BJ (cell line): ENCODE results near the gene ZNF592. TPM values are rescaled to one million over a fixed set of nuclear protein-coding genes. Genes with fewer than 3 reads are reported as not detected.

ENCODE experiments used
- CTCF ChIA-PET: fragments of 350-600 bp; formaldehyde crosslinking; extraction: SDS; loops from one replicate; lab custom pipeline; 2021; ENCODE audit warnings: antibody characterized with exemption, inconsistent platforms; lab: Yijun Ruan, JAX
- POLR2A ChIA-PET: fragments of 300-600 bp; sonication (Branson Sonifier 250); formaldehyde crosslinking; extraction: SDS; loops from one replicate; lab custom pipeline; 2021; ENCODE audit warnings: antibody characterized with exemption; lab: Charles Lee
- DNase-seq: peaks from one replicate; pipeline ENCODE4 v3.0.0-alpha.2; 2011; ENCODE audit warnings: low read depth
- H3K27me3 ChIP-seq: 2 replicates; pipeline ENCODE4 v1.6.0; 2011; ENCODE audit warnings: low read length; ENCODE audit not compliant: control insufficient read depth, insufficient read depth
- H3K36me3 ChIP-seq: 2 replicates; pipeline ENCODE4 v1.5.1; 2011; ENCODE audit warnings: low read length; ENCODE audit not compliant: control insufficient read depth, insufficient read depth
- H3K4me3 ChIP-seq: 2 replicates; pipeline ENCODE4 v1.5.1; 2011; ENCODE audit warnings: low read depth, mild to moderate bottlenecking, control low read depth, low read length
- polyA plus RNA-seq: library from polyadenylated mRNA; depleted of rRNA; stranded (reverse); fragments of >200 nt; gene quantifications from 2 replicates; pipeline ENCODE4 v1.2.3, GENCODE V29; 2011
- TF ChIP-seq, protein P1 (sequence below): IDR thresholded peaks from 2 replicates; pipeline ENCODE4 v1.5.1; 2011; ENCODE audit warnings: low read depth, mild to moderate bottlenecking, control low read depth, inconsistent platforms, low read length, moderate library complexity; ENCODE audit not compliant: insufficient read depth

The ZNF592 gene
- polyA plus RNA-seq, 1 experiment, result 11.0 TPM

DNA sequence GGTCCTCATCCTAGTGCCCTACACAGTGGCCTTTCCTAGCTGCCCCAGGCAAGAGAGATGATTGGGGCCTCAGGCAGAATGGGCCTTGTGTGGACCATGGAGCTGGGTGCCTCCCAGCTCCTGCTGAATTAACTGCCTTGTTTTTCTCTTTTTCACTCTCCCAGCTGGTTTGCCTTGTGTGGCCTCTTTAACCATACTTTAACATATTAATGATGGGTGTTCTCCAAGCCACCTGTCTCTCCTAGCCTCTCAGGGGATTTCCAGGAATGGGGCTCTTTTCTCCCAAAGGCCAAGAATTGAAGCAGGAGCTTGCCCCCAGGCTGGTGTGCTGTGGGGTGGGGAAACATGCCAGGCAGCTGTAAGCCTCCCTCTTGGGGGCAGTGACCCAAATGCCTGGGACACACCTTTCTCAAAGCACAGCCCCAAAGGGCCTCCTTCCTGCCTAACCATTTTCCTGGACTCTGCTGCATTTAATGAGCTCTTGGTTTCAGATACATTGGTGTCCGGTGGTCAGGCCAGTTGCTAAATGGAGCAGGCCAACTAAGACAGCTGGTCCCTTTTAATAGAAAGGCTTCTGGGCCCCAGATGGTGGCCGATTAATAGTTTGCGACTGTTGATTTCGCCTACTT, 74.4 kb downstream of the ZNF592 start:
- Histone ChIP-seq H3K36me3 (no peaks in the 10 kb centered on the region), H3K4me3 (no peak overlapping the region), H3K27me3 (peaks cover 4% of the 10 kb centered on the region)
- DNase-seq, result no peak
- ChIA-PET CTCF (interaction anchor here (1.1 to 1.5 kb wide), 3 partner anchors 9 to 105 kb away, joined by 3 to 6 read pairs (median 5); no protein-coding TSS in a partner anchor), POLR2A (no interaction called here)
- TF ChIP-seq, protein P1, sequence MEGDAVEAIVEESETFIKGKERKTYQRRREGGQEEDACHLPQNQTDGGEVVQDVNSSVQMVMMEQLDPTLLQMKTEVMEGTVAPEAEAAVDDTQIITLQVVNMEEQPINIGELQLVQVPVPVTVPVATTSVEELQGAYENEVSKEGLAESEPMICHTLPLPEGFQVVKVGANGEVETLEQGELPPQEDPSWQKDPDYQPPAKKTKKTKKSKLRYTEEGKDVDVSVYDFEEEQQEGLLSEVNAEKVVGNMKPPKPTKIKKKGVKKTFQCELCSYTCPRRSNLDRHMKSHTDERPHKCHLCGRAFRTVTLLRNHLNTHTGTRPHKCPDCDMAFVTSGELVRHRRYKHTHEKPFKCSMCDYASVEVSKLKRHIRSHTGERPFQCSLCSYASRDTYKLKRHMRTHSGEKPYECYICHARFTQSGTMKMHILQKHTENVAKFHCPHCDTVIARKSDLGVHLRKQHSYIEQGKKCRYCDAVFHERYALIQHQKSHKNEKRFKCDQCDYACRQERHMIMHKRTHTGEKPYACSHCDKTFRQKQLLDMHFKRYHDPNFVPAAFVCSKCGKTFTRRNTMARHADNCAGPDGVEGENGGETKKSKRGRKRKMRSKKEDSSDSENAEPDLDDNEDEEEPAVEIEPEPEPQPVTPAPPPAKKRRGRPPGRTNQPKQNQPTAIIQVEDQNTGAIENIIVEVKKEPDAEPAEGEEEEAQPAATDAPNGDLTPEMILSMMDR, result no peak

DNA sequence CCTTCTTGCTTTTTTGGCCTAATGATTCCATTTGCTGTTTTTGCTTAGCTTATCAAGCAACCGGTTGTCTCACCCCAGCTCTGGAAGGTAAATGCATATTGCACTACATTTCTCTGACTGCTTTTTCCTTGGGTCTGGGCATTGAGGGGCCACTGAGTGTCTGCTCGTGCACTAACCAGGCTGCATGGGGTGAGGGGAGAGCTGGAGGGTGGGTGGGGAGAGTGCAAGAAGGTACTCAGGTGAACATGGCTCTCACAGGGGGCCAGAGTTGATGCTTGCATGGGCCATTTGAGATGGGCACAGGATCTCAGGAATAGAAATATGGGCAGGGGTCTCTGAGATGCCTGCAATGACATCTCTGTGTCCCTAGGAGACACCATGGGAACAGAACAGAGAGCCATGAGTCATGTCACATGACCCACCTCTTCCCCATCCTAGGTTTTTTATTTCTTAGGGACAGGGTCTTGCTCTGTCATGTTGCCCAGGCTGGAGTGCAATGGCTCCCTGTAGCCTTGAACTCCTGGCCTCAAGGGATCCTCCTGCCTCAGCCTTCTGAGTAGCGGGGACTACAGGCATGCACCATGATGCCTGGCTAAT, 75.0 kb downstream of the ZNF592 start:
- H3K27me3 ChIP-seq, result peaks cover 5% of the 10 kb centered on the region
- H3K4me3 ChIP-seq, result no peak overlapping the region
- no peak for DNase-seq
- TF ChIP-seq, protein P1, result no peak
- ChIA-PET CTCF (interaction anchor here (1.1 to 2.1 kb wide), 2 partner anchors 16 to 105 kb away, joined by 3 to 6 read pairs (median 6); no protein-coding TSS in a partner anchor), POLR2A (no interaction called here)
- no peaks in the 10 kb centered on the region for H3K36me3 ChIP-seq

DNA sequence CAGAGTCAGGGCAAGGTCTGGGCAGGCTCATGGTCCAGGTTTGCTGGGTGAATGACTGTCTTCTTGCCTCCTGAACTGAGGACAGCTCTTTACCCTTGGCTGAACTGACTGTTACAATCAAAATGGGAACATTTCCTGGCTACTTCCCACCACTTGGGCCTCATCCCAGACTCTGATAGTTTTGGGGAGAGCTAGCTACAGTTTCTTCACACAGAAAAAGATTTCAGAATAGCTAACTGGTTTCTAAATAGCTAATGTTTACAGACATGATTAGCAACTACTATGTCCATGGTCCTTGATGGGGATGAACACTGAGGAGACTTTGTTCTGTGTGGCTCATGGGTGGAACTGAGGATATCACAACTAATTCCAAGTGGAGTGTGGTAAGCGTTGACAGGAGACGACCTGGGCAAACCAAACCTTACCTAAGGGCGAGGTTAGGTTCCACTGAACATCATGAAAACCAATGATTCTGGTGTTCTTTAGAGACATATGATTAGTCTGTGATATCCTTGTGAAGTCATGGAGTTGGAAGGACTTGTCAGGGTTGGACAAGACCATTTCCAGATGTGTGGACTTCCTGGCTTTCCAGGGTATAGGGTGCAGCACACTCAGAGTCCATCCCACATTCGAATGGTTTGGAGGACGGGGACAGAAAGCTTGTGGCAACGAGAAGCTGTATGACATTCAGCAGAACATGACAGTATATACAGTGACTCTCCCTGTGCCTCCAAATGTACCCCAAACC, 76.0 kb downstream of the ZNF592 start:
- H3K27me3 ChIP-seq, result peaks cover 6% of the 10 kb centered on the region
- no peaks in the 10 kb centered on the region for H3K36me3 ChIP-seq
- no peak for DNase-seq
- TF ChIP-seq, protein P1, result no peak
- ChIA-PET CTCF (interaction anchor here (1.2 to 2.1 kb wide), 3 partner anchors 54 to 219 kb away, joined by 3 to 6 read pairs (median 3); no protein-coding TSS in a partner anchor), POLR2A (no interaction called here)
- H3K4me3 ChIP-seq, result no peak overlapping the region

DNA sequence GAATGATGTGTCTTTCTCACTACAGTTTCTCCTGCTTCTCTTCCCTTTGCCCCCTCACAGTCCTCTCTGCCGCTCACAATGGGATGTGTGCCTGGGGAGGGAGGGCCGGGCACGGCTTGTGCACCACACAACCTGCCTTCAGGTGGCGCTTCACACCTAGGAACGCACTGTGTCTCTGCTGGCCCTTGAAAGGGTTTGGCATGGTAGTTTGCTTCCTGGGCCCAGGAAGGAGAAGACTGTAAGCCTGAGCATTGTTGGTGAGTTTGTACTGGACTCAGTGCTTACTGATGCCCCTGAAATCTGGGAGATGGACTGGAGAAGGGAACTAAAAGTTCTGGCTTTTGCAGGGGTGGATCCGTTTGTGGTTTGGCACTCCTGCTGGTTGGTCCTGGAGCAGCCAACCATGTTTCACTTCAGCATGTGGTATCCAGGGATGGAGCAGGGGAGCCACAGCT, 78.0 kb downstream of the ZNF592 start:
- ChIA-PET CTCF (interaction anchor here (1.4 kb wide), 1 partner anchor 8 kb away, joined by 4 read pairs; no protein-coding TSS in a partner anchor), POLR2A (no interaction called here)
- Histone ChIP-seq H3K36me3 (no peaks in the 10 kb centered on the region), H3K4me3 (no peak overlapping the region), H3K27me3 (peaks cover 7% of the 10 kb centered on the region)
- no peak for DNase-seq
- TF ChIP-seq, protein P1, result peak; percentile 20; the same call in 1 of the 2 replicates

DNA sequence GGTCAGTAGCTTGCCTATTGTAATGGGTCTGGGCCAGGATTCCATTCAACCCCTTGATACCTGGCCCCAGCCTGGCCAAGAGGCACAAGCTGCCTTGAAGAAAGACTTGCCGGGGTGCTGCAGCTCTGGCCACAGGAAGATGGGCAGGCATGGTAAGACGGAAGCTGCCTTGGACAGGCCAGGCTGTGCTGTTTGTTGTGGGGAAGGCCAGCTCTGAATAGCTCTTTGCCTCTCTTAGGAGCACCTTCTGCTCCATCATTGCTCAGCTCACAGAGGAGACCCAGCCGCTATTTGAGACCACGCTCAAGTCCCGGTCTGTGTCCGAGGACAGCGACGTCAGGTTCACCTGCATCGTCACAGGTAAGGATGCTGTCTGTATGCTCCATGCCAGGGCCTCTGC, 78.9 kb downstream of the ZNF592 start:
- no peak overlapping the region for H3K4me3 ChIP-seq
- ChIA-PET POLR2A (no interaction called here), CTCF (interaction anchor here (0.6 to 1.4 kb wide), 3 partner anchors 9 to 101 kb away, joined by 3 to 4 read pairs (median 4); no protein-coding TSS in a partner anchor)
- TF ChIP-seq, protein P1, result no peak
- H3K36me3 ChIP-seq, result no peaks in the 10 kb centered on the region
- peaks cover 6% of the 10 kb centered on the region for H3K27me3 ChIP-seq
- DNase-seq, result no peak
